ENCODE data around the gene PLAC8L1.

PLAC8L1 gene

GRCh38 chr5:146078566-146078965, 26.8 kb downstream of the PLAC8L1 start:
- no peak for DNase-seq

DNA sequence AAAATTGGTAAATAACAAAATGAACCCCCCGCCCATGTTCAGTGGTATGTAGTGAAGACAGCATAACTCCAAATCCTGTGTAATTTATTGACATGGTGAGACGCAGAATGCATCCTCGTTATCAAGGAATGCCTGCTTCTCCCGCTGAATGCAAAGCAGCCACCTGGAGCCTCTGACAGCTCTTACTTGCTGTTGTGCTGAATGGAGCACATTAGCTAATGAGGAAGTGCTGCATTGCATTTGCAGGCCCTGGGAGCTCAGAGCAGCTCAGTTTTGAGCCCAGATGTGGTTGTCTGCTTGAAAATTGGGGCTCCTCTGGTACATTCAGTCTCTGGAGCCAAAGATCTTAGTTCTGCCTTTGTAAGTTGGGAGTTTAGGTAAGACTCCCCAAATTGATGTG, 28.9 kb downstream of the PLAC8L1 start:
- no peak for DNase-seq

DNA sequence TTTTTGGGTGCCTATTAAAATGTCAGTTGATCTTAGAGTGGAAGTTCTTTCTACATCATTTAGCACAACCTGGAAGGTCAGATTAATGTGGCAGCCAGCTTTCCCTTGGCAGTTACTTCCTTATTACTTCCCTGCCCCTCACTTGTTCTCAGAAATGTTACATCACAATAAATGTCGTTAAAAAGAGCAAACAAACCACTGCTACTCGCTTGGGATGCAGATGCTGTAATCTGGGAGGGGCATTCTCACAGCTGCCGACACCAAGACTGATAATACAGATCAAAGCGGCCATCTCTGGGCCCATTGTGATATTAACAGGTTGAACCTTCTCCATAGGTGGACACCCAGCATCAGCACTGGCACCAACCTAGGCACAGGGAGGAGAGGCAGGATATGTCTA, 29.3 kb downstream of the PLAC8L1 start:
- DNase-seq: no peak

DNA sequence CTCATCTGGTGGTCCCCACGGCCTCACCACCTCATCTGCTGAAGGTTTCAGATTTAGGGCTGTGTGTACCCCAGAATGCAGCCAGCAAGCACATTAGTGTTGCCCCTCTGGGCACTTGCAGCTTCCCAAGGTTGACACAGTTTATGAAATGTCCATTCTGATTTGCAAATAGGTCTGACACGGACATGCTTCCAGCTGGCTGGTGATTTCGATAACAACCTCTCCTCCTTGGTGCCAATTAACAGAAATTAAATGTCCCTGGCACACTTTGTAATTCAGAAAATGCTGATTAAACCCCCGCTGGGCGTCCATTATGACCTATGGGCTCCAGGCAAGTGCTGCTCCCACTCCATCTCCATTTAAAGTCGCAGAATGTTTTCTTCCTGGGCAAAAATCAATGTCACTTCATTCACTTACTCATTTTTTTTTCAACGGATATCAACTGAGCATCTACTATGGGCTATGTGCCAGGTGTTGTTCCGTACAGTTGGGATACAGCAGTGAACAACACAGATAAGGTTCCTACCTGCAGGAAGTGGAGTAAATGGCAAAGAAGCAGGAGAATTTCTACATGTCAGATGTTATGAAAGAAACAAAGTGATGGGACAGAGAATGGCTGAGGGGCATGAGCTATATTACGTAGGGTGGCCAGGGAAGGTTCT, 32.0 kb downstream of the PLAC8L1 start:
- DNase-seq: no peak

GRCh38 chr5:146072595-146072994, 32.8 kb downstream of the PLAC8L1 start:
- DNase-seq: no peak

DNA sequence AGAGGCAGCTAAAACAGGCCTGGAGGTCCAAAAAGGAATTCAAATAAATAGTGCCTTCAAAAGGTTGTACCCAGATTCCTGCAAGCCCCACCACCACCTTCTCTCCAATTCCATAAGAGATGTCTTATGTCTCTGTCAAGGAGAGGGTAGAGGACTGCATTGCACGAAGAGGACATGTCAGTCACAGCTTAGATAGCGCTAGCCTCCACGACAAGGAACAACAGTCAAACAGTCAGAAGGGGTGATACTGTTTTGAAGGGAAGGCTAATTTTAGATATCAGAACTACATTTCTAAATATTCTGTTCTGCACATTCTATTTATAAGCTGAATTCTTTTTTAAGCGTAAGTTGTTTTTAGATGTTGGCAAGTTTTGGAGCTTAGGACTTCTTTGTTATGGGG, 34.2 kb downstream of the PLAC8L1 start:
- no peak for DNase-seq

GRCh38 chr5:146070746-146071145, 34.6 kb downstream of the PLAC8L1 start:
- DNase-seq: no peak

- no peak for DNase-seq
Measured at GRCh38 chr5:146069780-146070099, 35.6 kb downstream of the PLAC8L1 start.

DNA sequence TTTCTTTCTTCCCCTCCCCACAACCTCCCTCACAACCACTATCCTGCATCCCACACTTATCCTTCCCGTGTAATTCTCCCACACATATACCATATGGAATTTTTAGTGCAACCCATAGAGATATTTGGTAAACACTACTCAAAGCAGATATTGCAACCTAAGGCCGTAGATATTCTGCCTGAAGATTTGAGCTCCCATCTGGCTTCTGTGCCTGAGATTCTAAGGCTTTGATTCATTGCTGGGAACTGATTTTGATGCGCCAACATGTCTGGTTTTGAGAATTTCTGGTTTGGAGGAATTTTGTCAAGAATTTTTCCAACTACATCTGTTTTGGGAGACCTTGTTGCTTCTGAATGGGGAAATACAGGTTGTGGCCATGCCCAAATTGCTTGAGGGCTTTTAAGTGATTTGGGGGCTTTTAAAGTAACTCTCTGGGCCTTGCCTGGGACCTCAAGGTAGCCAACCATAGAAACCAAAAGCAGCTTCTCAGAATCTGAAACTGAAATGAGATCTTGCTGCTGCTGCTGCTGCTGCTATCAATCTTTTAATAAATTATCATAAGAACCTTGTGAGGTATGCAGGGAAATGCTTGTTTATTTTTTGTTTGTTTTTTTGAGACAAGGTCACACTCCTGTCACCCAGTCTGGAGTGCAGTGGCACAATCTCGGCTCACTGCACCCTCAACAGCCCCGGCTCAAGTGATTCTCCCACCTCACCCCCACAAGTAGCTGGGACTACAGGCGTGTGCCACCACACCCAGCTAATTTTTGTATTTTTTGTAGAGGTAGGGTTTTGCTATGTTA, 36.2 kb downstream of the PLAC8L1 start:
- no peak for DNase-seq

- no peak for DNase-seq
Measured at GRCh38 chr5:146068206-146068605, 37.2 kb downstream of the PLAC8L1 start.

- no peak for DNase-seq
Measured at GRCh38 chr5:146066968-146067367, 38.4 kb downstream of the PLAC8L1 start.

- DNase-seq: no peak
Measured at GRCh38 chr5:146060221-146060585, 45.2 kb downstream of the PLAC8L1 start.

- DNase-seq: no peak
Measured at GRCh38 chr5:146059460-146060220, 45.7 kb downstream of the PLAC8L1 start.

DNA sequence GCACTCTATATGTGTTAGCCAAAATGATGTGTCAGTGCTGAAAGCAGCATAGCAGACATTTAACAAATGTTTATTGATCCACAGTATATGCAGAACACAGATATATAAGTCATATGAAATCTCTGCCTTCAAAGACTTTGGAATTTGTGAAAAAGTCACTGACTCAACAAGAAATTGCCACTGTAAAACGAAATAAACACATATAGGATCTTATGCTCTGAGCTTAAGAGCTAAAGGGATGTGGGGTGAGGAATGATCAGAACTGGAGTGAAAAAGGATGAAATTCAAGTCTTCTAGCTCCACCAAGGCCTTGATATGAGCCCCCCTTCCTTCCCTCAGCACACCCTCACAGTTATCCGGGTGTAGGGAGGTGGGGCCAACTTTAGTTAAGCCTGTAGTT, 49.9 kb downstream of the PLAC8L1 start:
- no peak for DNase-seq

GRCh38 chr5:146052780-146053179, 52.6 kb downstream of the PLAC8L1 start:
- DNase-seq: no peak

DNA sequence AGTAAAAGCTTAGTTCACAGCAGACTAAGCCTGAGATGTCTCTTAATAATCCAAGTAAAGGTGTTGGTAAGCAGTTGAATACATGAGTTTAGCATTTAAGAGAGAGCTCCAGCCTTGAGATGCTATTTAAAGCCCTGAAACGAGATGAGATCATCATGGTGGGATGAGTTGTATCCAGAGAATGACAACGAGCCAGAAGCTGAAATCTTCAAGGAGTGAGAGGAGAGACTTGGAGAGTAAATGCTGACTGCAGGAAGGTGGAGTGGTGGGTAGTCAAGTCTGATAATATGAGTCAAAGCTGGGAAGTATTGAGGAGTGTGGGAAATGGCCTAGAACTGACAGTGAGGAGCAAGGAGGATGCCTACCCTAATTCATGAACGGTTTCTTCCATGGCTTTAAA, 53.7 kb downstream of the PLAC8L1 start:
- no peak for DNase-seq

GRCh38 chr5:146050086-146050485, 55.3 kb downstream of the PLAC8L1 start:
- DNase-seq: no peak

GRCh38 chr5:146049704-146050026, 55.7 kb downstream of the PLAC8L1 start:
- DNase-seq: no peak

- no peak for DNase-seq
Measured at GRCh38 chr5:146048994-146049703, 56.2 kb downstream of the PLAC8L1 start.

GRCh38 chr5:146047396-146047795, 58.0 kb downstream of the PLAC8L1 start:
- no peak for DNase-seq

- no peak for DNase-seq
Measured at GRCh38 chr5:146043722-146044121, 61.7 kb downstream of the PLAC8L1 start.

DNA sequence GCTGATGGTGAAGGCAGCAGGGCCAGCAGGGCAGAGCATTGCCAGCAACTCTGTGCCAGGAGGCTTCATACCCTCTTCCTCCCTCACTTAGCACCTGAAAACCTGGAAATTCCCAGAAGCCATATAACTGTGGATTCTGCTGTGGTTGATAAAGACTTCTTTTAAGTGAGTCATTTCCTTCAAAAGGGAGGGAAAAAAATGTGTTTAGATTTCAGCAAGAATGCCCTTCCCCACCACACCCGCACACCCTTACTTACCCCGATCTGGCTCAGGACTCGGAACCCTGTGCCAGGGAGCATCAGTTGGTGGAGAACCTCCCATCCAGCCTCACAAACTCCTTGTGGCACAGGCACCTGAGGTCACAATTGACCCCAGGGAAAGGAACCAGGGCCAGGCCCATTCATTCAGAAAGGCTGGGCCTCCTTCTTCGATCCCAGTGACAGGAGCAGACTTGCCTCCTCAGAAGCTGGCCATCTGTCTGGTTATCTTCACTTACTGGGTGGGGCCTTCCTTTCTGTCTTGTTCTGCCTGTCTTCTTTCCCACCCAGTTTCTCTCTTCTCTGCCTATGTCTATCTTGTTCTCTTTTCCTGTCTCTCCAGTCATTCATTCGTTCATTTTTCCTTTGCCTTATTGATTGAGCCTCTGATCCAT, 62.6 kb downstream of the PLAC8L1 start:
- DNase-seq: no peak

All from T-helper 9 cell (primary cell).